Duodenal mucosa (tissue), 2 donors: ENCODE measurements around the gene LRRC4C.

Experiments
- H3K27ac ChIP-seq: one replicate; pipeline ENCODE4 v1.7.0; 2013; ENCODE audit warnings: low read depth, low read length
- H3K27me3 ChIP-seq, 2 donors: one replicate each; pipeline ENCODE4 v1.7.0; 2013; ENCODE audit warnings: low read length in 2 of 2, control low read depth in 1 of 2; ENCODE audit not compliant: insufficient read depth in 2 of 2, control insufficient read depth in 1 of 2
- H3K36me3 ChIP-seq, 2 donors: one replicate each; pipeline ENCODE4 v1.7.0; 2013; ENCODE audit warnings: low read length in 2 of 2, control low read depth in 1 of 2; ENCODE audit not compliant: insufficient read depth in 2 of 2, control insufficient read depth in 1 of 2
- H3K4me1 ChIP-seq, 2 donors: one replicate each; pipeline ENCODE4 v1.7.0; 2013; ENCODE audit warnings: low read length in 2 of 2, control low read depth in 1 of 2; ENCODE audit not compliant: insufficient read depth in 2 of 2, control insufficient read depth in 1 of 2
- H3K4me3 ChIP-seq, 2 donors: one replicate each; pipeline ENCODE4 v1.7.0; 2013; ENCODE audit warnings: low read length in 2 of 2, low read depth in 1 of 2
- H3K9ac ChIP-seq, 2 donors: one replicate each; pipeline ENCODE4 v1.7.0; 2013; ENCODE audit warnings: low read length in 2 of 2, low read depth in 1 of 2
- H3K9me3 ChIP-seq, 2 donors: one replicate each; pipeline ENCODE4 v1.7.0; 2013; ENCODE audit warnings: low read length in 2 of 2, control low read depth in 1 of 2; ENCODE audit not compliant: control insufficient read depth in 1 of 2

Gene LRRC4C

GRCh38 chr11:40825201-40825834 is 634.1 kb downstream of the LRRC4C start:
- no peak overlapping the region for H3K9ac ChIP-seq
- no peaks in the 10 kb centered on the region for H3K9me3 ChIP-seq
- H3K27me3 ChIP-seq = no peaks in the 10 kb centered on the region
- no peaks in the 10 kb centered on the region for H3K4me1 ChIP-seq
- no peaks in the 10 kb centered on the region for H3K36me3 ChIP-seq
- no peak overlapping the region for H3K27ac ChIP-seq
- no peak overlapping the region for H3K4me3 ChIP-seq

- no peaks in the 10 kb centered on the region for H3K4me1 ChIP-seq
- H3K4me3 ChIP-seq = no peak overlapping the region
- H3K9me3 ChIP-seq = peaks cover 0 to 2% of the 10 kb centered on the region in 2 donors
- H3K27ac ChIP-seq = no peak overlapping the region
- no peak overlapping the region for H3K9ac ChIP-seq
- no peaks in the 10 kb centered on the region for H3K27me3 ChIP-seq
- H3K36me3 ChIP-seq = no peaks in the 10 kb centered on the region
Measured at GRCh38 chr11:40819230-40819629, 640.2 kb downstream of the LRRC4C start.

- H3K27me3 ChIP-seq = no peaks in the 10 kb centered on the region
- peaks cover 0 to 2% of the 10 kb centered on the region in 2 donors for H3K9me3 ChIP-seq
- H3K4me3 ChIP-seq = no peak overlapping the region
- H3K36me3 ChIP-seq = no peaks in the 10 kb centered on the region
- H3K27ac ChIP-seq = no peak overlapping the region
- no peaks in the 10 kb centered on the region for H3K4me1 ChIP-seq
- H3K9ac ChIP-seq = no peak overlapping the region
Measured at GRCh38 chr11:40816976-40817375, 642.5 kb downstream of the LRRC4C start.

GRCh38 chr11:40797981-40798380 is 661.5 kb downstream of the LRRC4C start:
- H3K9me3 ChIP-seq = no peaks in the 10 kb centered on the region
- no peak overlapping the region for H3K4me3 ChIP-seq
- H3K27me3 ChIP-seq = no peaks in the 10 kb centered on the region
- no peak overlapping the region for H3K9ac ChIP-seq
- no peaks in the 10 kb centered on the region for H3K36me3 ChIP-seq
- H3K4me1 ChIP-seq = no peaks in the 10 kb centered on the region
- H3K27ac ChIP-seq = no peak overlapping the region

- Histone ChIP-seq H3K9ac (no peak overlapping the region), H3K27ac (no peak overlapping the region), H3K36me3 (no peaks in the 10 kb centered on the region), H3K4me3 (no peak overlapping the region), H3K9me3 (no peaks in the 10 kb centered on the region), H3K27me3 (no peaks in the 10 kb centered on the region), H3K4me1 (no peaks in the 10 kb centered on the region)
Measured at GRCh38 chr11:40787224-40787623, 672.2 kb downstream of the LRRC4C start.

GRCh38 chr11:40763046-40763445 is 696.4 kb downstream of the LRRC4C start:
- Histone ChIP-seq H3K4me3 (no peak overlapping the region), H3K4me1 (no peaks in the 10 kb centered on the region), H3K9ac (no peak overlapping the region), H3K9me3 (no peaks in the 10 kb centered on the region), H3K27ac (no peak overlapping the region), H3K27me3 (no peaks in the 10 kb centered on the region), H3K36me3 (no peaks in the 10 kb centered on the region)

- H3K9ac ChIP-seq = no peak overlapping the region
- H3K36me3 ChIP-seq = no peaks in the 10 kb centered on the region
- H3K4me3 ChIP-seq = no peak overlapping the region
- no peaks in the 10 kb centered on the region for H3K27me3 ChIP-seq
- no peaks in the 10 kb centered on the region for H3K4me1 ChIP-seq
- no peaks in the 10 kb centered on the region for H3K9me3 ChIP-seq
- no peak overlapping the region for H3K27ac ChIP-seq
Measured at GRCh38 chr11:40759341-40759740, 700.1 kb downstream of the LRRC4C start.

GRCh38 chr11:40754297-40754696 is 705.2 kb downstream of the LRRC4C start:
- peaks cover 0 to 2% of the 10 kb centered on the region in 2 donors for H3K9me3 ChIP-seq
- H3K4me1 ChIP-seq = no peaks in the 10 kb centered on the region
- no peak overlapping the region for H3K4me3 ChIP-seq
- H3K27ac ChIP-seq = no peak overlapping the region
- no peak overlapping the region for H3K9ac ChIP-seq
- H3K27me3 ChIP-seq = no peaks in the 10 kb centered on the region
- H3K36me3 ChIP-seq = no peaks in the 10 kb centered on the region

- Histone ChIP-seq H3K27ac (no peak overlapping the region), H3K36me3 (no peaks in the 10 kb centered on the region), H3K4me1 (no peaks in the 10 kb centered on the region), H3K9me3 (peaks cover 10 to 15% of the 10 kb centered on the region in 2 donors), H3K4me3 (no peak overlapping the region), H3K9ac (no peak overlapping the region), H3K27me3 (no peaks in the 10 kb centered on the region)
Measured at GRCh38 chr11:40746282-40746681, 713.2 kb downstream of the LRRC4C start.

- Histone ChIP-seq H3K4me1 (no peaks in the 10 kb centered on the region), H3K9me3 (peaks cover 0 to 5% of the 10 kb centered on the region in 2 donors), H3K9ac (no peak overlapping the region), H3K27me3 (no peaks in the 10 kb centered on the region), H3K4me3 (no peak overlapping the region), H3K36me3 (no peaks in the 10 kb centered on the region), H3K27ac (no peak overlapping the region)
Measured at GRCh38 chr11:40732132-40732531, 727.3 kb downstream of the LRRC4C start.
